K562 (cell line): ENCODE data around the gene TANGO6.

Experiments
- CTCF ChIP-seq, 3 experiments: IDR thresholded peaks in 2 of 3; conservative IDR thresholded peaks in 1 of 3; 2 replicates each; pipeline ENCODE4 v1.5.1; 2011 to 2012; ENCODE audit warnings: low read length in 3 of 3, mild to moderate bottlenecking in 3 of 3, control low read depth in 2 of 3, improper control_type of control experiment in 1 of 3, inconsistent platforms in 1 of 3, low read depth in 1 of 3, mixed read lengths in 1 of 3, moderate library complexity in 1 of 3; ENCODE audit not compliant: insufficient read depth in 2 of 3
- KAT7 ChIP-seq: sonication (generic); formaldehyde crosslinking; IDR thresholded peaks from 2 replicates; pipeline ENCODE4 v1.8.0; 2022; ENCODE audit warnings: missing genetic modification reagents, mild to moderate bottlenecking, borderline replicate concordance
- POLR2AphosphoS5 ChIP-seq: IDR thresholded peaks from 2 replicates; pipeline ENCODE4 v1.6.1; 2011; ENCODE audit warnings: mild to moderate bottlenecking, low read depth, low read length, moderate library complexity; ENCODE audit not compliant: control insufficient read depth, insufficient read depth
- ZNF224 ChIP-seq: sonication (generic); formaldehyde crosslinking; IDR thresholded peaks from 2 replicates; pipeline ENCODE4 v1.8.0; 2022; ENCODE audit warnings: mild to moderate bottlenecking, missing genetic modification reagents

GRCh38 chr16:69087161-69087581 lies 243.8 kb downstream of the TANGO6 start:
- TF ChIP-seq KAT7 (CRISPR knock-in tag) (no peak), CTCF (IDR thresholded peaks at IDR 0.05 in 2 of 3, conservative IDR thresholded peaks at IDR 0.05 in 1 of 3; ENCODE audit: insufficient read depth in 2 of 3, low read depth in 1 of 3, low read length in 3 of 3) (no peak), POLR2AphosphoS5 (no peak), ZNF224 (CRISPR knock-in tag) (no peak)
